Fibroblast of skin of right biceps (primary cell): ENCODE measurements around the gene CAMTA1.

Experiments
- DNase-seq: peaks from one replicate; pipeline ENCODE4 v3.0.0-alpha.2; 2013

The CAMTA1 gene

DNA sequence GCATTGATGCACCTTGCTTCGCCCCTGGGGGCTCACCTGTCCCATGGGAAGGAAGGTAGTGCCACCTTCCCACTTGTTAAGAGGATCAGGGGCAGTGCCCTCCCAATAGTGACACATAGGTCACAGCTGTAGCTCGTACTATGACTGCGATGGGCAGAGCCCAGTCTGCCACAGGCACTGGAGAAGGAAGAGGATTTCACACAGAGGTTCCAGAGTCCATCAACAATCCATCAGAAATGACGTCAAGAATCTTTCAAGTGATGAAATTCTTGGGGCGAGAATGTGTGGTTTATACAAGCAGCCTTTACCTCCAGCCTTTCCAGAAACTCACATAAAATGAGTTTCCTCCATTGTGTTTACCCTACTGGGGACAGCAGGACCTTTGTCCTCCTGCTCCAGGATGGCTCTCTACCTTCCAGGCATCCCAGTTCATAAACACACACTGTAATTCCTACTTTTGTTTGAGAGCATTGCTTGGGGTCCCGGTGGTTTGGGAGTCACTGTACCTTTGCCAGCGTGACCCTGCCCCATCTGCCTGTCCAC lies 725.2 kb downstream of the CAMTA1 start:
- no peak for DNase-seq

GRCh38 chr1:7511381-7511780 lies 726.1 kb downstream of the CAMTA1 start:
- no peak for DNase-seq

DNA sequence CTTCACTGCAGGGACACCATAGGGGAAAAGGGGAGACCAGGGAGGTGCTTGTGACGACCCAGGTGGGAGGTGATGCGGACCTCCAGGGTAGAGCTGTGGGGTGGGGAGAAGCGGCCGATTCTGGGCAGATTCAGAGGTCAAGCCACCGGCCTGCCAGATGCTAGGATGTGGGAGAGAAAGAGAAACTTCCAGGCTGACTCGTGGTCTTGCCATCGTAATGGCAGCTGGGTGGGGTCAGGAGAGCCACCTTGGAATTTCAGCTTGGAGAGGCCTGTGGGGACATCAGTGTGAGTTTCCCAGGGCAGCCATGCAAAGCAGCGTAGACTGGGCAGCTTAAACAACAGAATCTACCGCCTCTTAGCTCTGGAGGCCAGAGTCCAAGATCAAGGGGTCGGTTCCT lies 727.8 kb downstream of the CAMTA1 start:
- DNase-seq: no peak

DNA sequence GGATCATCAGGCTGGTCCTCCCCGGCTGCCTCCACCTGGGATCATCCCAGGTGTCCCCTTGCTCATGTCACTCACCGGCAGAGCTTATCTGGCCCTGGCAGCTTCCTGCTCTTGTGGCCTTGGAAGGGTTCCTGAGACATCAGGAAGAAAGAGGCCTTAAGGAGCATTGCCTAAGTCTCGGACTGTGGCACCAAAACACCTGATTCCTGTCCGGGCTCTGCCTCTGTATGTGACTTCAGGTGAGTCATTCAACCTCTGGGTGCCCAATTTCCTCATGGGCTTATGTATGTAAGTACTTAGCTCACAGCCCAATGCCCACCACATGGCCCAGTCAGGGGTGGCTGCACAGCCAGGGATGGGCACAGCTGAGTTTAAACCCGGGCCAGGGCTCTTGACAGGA lies 729.9 kb downstream of the CAMTA1 start:
- DNase-seq: no peak

DNA sequence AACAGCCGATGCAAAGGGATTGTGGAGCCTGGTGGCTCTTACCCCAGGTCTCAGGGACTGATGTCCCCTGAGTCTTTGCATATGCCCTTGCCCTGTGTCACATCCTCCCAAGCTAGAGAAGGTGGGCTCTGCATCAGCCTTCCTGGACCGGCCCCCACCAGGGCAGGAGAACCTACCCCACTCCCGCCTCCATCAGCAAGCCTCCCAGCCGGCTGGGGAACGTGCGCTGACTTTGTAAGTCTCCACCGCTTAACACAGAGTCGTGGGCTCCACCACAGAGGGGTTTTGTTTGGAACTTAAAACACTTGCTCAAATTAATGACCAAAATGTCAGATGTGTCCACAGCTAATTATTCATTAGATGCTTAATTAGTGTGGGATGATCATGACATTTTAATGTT lies 730.6 kb downstream of the CAMTA1 start:
- no peak for DNase-seq

DNA sequence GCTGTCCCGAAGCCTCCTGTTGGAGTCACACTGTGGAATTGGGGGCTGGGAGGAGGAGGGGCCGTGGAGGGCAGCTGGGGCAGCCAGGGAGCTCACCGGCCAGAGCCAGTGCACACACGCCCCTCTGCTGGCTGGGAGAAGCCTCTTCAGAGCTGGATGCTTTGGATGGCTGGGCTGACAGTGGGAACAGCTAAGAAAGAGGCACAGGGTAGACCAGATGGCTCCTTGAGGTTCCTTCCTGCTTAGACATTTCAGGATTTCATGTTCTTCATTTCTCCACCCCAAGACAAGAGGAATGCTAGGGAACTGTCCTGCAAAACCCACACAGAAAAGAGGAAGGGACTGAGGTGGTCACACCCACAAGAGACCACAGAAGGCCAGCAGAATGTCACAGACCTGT lies 731.1 kb downstream of the CAMTA1 start:
- peak; percentile 31 for DNase-seq

- no peak for DNase-seq
Observed at GRCh38 chr1:7516929-7517328, 731.7 kb downstream of the CAMTA1 start.

DNA sequence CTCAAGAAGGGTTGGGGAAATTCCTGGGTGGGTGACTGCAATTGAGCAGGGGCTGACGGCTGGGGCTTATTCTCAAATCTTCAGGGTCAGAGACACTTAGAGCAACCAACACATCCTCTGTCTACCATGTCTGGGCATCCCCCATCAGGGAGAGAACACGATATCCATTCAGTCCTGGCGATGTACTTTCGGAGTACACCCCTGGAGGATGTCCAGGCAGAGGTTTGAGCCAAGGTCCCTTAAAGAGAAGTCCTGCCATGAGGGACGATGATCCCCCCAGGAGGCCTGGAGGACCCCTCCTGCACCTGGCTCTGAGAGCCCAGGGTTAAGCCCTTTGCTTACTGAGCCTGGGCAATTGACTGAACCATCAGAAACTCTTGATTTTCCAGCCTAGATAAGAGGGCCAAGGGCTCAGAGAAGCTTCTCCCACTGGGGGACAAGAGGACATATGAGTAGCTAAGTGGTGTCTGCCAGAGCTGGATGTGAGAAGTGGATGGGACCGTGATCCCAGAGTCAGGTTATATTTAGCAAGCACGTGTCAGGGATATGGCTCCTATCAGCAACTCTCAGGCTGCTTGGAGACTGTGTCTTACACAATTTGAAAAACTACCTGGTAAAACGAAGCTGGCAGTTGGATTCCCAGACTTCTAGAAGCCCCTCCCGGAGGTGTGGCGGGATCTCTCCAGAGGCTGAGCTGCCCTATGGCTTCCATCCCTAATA lies 732.5 kb downstream of the CAMTA1 start:
- no peak for DNase-seq

- DNase-seq: no peak
Observed at GRCh38 chr1:7518411-7518810, 733.2 kb downstream of the CAMTA1 start.

- DNase-seq: no peak
Observed at GRCh38 chr1:7519181-7519860, 734.1 kb downstream of the CAMTA1 start.

DNA sequence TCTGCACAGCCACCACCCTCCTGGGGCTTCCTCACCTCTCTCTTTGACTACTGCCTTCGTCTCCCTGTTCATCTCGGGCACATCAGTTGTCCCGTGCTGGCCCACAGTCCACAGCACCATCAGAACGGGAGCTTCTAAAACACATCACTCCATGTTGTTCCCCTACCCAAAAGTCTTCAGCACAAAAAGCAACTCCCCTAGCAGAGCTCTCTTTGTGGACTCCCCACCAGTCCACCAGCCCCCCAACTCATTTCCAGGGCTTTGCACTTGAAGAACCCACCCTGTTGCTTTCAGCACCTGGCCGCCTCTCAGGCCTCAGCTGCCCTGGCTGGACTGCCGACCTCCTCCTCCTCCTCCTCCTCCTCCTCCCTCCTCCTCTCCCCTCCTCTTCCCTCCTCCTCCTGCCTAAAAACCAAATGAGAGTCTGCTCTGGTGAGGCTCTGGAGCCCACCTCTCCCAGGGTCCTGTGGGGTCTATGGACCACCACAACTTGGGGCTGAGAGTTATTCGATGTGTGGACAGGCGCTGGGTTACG lies 734.7 kb downstream of the CAMTA1 start:
- no peak for DNase-seq

- DNase-seq: no peak
Observed at GRCh38 chr1:7520496-7520895, 735.2 kb downstream of the CAMTA1 start.

DNA sequence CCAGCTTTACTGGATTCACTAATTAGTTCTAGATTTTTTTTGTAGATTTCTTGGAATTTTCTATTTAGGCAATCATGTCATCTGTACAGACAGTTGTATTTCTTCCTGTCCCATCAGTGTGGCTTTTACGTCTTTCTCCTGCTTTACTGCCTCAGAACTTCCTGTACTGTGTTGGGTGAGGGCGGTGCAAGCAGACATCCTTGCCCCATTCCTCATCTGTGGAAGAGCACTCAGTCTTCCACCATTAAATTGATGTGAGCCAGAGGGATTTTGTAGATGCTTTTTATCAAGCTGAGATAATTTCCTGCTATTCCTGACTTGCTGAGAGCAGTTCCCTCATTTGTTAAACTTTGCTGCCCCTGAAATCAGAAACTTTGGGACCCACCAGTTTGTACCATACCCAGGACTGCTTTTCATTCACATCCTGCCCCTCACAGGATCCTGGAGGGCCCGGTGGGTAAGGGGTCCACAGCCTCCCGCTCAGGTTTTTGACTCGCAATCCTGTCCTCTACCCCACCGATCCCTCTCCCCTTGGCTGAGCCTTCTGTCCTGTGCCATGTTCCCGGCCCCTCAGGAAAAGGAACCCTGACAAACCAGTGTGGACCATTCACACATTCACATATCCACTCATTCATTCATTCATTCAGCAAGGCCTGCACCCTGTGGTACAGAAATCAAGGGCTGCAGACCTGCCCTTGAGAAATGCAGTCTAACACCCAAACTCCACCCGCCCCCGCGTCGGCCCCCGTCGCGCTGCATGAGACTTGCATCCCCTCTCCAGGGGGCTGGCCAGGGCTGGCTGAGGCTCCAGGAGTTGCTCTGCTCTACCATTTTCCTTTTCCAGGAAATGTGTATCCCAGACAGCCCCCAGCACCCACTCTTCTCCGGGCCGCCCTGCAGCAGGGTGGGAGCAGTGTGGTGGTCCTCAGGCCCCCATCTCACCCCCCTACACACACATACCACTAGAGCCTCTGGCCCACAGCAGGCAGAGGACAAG lies 739.4 kb downstream of the CAMTA1 start:
- DNase-seq: no peak

GRCh38 chr1:7525338-7526063 lies 740.2 kb downstream of the CAMTA1 start:
- no peak for DNase-seq

GRCh38 chr1:7526196-7526866 lies 741.1 kb downstream of the CAMTA1 start:
- DNase-seq: no peak

DNA sequence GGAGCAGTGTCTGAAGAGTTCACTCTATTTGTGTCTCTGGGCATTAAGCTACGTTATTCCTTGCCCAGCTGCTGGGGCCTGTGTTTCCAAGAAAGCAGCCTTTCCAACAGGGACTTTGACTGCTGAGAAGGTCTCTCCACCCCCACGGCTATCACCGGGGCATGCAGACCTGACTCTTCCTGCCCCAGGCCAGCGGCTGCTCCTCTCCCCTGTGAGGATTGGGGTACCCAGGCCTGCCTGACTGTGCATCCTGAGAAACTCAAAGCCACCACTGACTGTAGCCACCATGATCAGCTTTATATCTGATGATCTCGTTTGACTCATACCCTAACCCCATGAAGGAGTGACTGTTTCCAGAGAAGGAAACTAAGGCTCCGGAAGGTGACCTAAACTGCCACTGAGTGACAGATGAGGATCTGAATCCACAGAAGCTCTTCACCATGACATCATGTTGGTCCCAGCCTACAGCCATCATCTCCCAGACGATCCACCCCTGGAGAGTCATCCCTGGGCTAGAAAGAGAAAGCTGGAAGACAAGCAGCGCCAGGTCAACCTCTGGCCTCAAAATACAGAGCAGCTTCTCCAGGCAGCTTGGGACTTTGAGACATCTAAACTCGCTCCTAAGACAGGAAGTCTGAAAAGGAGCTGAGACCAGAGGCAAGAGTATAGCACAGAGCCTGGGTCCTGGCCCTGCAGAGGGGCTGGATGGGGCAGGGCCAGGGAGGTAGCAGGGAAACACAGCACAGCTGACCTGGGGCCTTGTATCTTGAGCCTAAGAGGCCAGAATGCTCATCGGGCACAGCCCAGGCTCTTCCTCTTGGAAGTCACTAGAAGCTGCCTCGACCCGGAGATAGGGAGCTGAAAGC lies 741.8 kb downstream of the CAMTA1 start:
- peak; percentile 84 for DNase-seq

GRCh38 chr1:7527733-7528045 lies 742.4 kb downstream of the CAMTA1 start:
- DNase-seq: no peak

- DNase-seq: peak; percentile 59
Observed at GRCh38 chr1:7528386-7529198, 743.3 kb downstream of the CAMTA1 start.

- DNase-seq: no peak
Observed at GRCh38 chr1:7529917-7530316, 744.7 kb downstream of the CAMTA1 start.
